Upper lobe of left lung (tissue), 4 donors: ENCODE measurements around the gene MEIS1.
A peak's percentile ranks its signal among the peaks of the same experiment; 100 is the strongest.

Experiments used
- POLR2AphosphoS5 ChIP-seq, 2 donors: sonication (generic); formaldehyde crosslinking; IDR thresholded peaks; one replicate each; pipeline ENCODE4 v1.5.1; 2017; ENCODE audit warnings: antibody characterized with exemption in 2 of 2
- TF ChIP-seq, protein P1 (sequence below), 6 experiments: fragments of 450-650 bp in 4 of 6; fragments of 200-600 bp in 2 of 6; sonication (generic) in 2 of 6; IDR thresholded peaks; one replicate each; pipeline ENCODE4 v1.5.1; 2016 to 2019; ENCODE audit warnings: antibody characterized with exemption in 6 of 6

GRCh38 chr2:66434679-66435548 lies at the start of gene MEIS1:
- peak; percentile 93 to 98 for TF ChIP-seq POLR2AphosphoS5 (IDR thresholded peaks at IDR 0.05)
- TF ChIP-seq, protein P1, sequence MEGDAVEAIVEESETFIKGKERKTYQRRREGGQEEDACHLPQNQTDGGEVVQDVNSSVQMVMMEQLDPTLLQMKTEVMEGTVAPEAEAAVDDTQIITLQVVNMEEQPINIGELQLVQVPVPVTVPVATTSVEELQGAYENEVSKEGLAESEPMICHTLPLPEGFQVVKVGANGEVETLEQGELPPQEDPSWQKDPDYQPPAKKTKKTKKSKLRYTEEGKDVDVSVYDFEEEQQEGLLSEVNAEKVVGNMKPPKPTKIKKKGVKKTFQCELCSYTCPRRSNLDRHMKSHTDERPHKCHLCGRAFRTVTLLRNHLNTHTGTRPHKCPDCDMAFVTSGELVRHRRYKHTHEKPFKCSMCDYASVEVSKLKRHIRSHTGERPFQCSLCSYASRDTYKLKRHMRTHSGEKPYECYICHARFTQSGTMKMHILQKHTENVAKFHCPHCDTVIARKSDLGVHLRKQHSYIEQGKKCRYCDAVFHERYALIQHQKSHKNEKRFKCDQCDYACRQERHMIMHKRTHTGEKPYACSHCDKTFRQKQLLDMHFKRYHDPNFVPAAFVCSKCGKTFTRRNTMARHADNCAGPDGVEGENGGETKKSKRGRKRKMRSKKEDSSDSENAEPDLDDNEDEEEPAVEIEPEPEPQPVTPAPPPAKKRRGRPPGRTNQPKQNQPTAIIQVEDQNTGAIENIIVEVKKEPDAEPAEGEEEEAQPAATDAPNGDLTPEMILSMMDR (IDR thresholded peaks at IDR 0.05) = no peak
